SKM-1 treated with dmso at 0.1 percent for 144 hours (cell line): ENCODE measurements around the gene ADAMTS16.

ENCODE experiments used
- DNase-seq: peaks from one replicate; lab custom pipeline; 2025; ENCODE audit not compliant: unreplicated experiment; lab: John Stamatoyannopoulos, UW

ADAMTS16 gene

DNA sequence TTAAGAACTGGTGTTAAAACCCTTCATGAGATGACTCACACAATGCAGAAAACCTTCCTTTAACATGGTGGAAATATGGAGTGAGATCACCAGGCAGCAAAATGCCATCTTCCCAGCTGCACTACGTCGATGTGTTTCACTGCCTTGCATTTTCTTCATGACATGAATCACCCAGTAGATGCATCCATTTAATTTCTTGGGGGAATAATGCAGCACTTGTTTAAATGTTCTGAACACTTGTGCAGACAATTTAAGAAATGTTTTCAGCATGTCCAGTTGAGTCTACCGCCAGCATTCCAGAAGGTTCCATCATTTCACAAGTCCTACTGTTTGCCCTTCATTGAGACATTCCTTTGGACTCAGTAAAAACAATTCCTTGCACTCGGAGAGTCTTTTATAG lies 81.6 kb downstream of the ADAMTS16 start:
- no peak for DNase-seq

DNA sequence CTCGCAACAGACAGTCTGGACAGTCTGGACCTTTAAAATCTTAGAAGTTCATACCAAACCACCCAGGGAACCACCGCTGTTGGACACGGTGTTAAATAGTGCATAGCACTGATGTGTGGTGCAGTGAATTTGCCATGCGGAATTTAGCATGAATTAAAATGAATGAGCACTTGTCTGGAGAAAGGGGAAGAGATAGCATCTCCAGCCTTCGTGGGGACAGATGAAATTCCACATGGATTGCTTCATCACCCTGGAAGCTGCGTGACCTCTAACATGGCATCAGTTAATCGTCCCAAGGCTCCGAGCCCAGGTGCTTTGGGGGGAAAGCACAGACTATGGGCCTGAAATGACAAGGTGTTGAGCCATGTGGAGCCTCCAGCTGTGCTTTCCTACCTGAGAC lies 91.4 kb downstream of the ADAMTS16 start:
- DNase-seq, result no peak

DNA sequence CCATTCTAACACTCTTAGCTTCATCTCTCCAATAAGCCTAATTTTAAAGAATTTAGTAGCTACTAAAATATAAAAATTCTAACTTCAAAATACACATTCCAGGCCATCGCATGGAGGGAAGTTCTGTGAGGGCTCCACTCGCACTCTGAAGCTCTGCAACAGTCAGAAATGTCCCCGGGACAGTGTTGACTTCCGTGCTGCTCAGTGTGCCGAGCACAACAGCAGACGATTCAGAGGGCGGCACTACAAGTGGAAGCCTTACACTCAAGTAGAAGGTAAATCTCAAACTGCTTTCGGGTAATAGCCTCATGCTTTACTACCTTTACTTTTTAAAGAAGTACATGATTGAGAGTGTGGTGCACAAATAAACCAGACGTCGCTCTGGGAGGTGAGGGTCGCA lies 94.8 kb downstream of the ADAMTS16 start:
- DNase-seq, result no peak

DNA sequence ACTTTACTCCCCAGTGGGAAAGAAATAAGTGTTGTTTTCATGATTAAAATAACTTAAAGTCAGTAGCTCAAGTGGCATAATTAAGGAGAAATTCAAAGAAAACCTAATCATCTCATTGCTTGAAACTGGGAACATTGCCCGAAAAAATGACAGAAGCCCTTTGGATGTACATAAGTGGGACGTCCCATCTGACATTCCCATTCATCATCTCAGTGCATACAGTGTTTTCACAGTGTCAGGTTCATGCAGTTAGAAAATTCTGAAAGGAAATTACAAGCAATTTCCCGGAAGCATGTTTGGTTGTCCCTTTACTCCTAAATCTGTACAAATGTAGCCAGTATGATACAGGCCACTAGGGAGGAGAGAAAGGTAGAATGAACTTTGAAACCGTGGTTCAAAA lies 95.6 kb downstream of the ADAMTS16 start:
- no peak for DNase-seq

DNA sequence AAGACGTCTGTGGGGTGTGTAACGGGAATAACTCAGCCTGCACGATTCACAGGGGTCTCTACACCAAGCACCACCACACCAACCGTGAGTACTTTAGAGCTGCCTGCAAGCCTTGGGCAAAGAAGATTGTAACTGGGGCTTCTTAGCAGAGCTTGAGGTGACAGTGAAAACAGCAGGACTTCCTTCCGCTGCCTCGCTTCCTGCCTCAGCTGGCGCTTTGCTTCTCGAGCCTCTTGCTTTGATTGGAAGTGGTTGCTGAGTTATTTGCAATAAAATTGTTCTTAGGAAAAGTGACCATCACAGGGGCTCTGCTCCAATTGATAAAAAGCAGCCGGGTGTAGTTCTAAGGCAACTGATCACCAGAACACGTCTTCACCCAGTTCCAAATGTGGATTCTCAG lies 99.1 kb downstream of the ADAMTS16 start:
- no peak for DNase-seq

DNA sequence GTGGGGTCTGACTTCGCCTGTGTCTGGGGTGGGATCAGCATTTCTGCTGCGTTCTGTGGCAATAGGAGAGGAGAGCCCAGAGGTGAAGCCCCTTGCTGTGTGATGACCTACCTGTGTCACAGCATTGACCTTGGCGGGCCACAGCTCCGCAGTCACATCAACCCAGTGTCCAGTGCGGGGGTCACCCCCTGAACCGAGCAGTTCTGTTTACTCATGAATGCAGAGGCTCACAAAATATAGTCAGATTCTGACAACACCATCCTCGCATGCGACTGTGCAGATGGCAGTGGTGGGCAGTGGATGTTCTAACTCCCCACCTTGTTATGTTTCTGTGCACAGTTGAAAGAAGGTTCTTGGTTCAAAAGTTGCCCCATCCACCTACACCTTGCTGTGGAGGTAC lies 100.1 kb downstream of the ADAMTS16 start:
- DNase-seq, result no peak

DNA sequence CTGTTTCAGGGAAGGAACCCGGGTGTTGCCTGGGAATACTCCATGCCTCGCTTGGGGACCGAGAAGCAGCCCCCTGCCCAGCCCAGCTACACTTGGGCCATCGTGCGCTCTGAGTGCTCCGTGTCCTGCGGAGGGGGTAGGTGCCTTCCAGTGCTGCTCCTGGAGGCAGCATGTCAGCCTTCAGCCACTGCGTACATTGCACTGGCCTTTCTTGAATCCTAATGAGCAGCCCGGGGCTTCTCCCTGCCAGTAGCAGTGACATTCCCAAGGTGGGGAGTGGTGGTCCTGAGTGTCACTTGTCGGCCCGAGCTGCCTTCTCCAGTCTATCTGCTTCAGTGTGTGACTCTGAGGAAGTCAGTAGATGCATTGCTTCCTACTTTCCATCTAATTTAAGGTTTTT lies 101.9 kb downstream of the ADAMTS16 start:
- DNase-seq, result no peak

DNA sequence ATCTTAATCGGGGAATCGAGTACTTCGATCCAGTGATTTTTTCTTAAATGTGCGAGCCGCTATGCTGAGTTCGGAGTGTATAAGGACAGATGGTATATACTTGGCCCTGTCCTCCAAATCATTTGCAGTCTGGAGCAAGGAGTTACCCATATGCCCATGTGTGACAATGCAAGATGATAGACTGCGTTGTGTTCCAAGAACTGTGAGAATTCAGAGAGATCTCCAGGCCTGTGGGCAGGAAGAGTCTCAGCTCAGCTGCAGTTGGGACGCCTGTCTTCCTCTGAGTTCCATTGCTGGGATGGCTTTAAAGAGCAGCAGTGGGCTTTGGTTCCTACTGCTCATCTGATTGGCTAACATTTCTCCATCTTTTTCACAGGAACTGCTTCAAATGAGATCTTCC lies 106.6 kb downstream of the ADAMTS16 start:
- DNase-seq, result no peak

DNA sequence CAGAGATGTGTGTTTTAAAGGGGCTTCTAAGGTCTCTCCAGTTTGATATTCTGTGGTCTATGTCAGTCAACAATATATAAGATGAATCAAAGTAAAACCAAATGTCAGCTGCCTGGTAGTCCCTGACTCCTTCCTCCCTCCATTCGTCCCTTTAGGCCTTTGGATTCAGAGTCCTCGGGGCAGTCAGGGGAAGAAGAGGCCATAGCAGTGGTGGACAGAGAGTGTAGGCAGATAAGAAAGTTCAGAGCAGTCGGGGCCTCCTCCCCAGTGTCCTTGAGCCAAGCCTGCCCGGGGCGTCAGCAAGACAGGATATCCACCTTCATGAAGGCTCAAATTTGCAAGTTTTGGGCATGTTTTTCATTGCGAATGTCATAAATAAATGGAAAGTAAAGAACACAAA lies 110.6 kb downstream of the ADAMTS16 start:
- DNase-seq, result no peak

DNA sequence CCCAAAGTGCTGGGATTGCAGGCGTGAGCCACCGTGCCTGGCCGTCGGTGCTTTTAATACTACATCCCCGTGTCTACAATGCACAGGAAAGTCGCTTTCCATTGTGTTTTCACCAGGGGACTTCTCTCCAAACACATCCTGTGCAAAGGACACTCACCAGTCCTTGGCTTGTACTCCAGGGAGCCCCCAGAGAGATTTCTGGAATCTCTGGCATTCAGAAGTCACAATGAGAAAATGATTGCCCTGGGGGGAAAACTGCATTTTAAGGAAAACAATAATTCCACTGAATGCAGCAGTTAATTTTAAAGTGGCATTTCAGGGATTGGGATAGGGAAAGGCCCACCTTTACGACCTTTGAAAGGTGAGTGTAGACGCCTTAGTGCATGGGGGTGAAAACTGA lies 112.0 kb downstream of the ADAMTS16 start:
- DNase-seq, result no peak

DNA sequence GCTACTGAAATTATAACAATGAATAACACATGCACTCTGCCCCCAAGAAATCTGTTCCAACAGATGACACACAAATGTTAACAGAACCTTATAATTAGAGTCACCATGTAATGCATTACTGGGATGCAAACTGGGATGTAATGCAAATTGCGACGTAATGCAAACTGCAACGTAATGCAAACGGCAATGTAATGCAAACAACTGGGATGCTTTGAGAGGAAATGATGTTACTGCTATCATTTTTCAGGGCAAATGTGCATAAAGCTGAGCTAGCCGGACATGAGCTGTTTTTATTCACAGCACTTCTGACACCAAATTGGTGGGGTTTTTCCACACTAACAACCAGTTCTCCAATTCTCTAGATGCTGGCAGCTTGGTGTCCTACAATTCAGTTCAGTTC lies 117.2 kb downstream of the ADAMTS16 start:
- no peak for DNase-seq

DNA sequence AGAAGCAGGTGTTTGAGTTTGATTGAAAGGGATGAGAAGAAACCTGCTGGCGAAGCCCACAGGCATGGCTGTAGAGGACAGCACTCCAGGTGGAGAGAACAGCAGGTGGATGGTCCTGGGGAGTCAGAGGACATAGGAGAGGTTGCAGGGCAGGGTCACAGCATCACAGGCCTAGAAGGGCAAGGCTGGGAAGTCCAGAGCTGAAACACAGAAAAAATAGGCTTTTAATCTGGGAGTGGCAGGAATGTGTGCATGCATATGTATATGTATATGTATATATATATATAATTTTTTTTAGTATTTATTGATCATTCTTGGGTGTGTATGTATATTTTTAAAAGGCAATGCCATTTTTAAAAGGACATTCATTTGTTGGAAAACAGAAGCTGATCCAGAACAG lies 118.4 kb downstream of the ADAMTS16 start:
- no peak for DNase-seq

DNA sequence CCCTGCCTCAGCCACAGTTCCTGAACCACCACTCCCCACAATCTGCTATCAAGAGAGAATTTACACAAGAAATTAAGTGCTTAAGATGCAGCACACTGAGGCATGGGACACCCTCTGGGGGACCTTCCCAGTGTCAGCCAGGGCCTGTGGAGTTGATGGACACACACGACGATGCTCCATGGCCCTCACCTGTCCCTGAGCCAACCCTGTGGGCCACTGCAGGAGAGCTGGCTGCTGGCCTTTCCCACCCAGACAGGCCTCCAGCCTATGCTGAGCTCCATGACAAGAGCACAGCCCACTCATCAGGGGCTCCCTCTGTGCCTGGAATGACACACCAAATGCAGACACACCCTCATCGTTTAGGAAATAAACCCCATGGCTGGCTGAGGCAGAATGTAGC lies 124.6 kb downstream of the ADAMTS16 start:
- no peak for DNase-seq

DNA sequence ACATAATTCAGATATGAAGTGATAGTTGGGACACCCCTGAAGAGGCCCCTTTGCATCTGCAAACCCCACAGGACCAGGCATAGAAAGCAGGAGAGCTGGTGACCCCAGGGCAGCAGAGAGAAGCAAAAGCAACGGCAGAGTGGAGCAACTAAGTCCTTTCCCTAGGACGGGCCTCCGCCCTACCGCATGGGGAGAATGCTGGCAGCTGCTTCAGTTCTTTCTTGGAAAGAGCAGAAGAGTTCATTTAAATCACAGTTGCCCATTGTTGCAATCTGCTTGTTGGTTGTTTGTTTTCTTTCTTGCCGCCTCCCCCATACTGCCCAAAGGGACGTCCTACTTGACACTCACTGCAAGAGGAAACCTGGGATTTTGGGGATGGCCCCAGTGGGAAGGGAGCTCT lies 126.2 kb downstream of the ADAMTS16 start:
- no peak for DNase-seq

DNA sequence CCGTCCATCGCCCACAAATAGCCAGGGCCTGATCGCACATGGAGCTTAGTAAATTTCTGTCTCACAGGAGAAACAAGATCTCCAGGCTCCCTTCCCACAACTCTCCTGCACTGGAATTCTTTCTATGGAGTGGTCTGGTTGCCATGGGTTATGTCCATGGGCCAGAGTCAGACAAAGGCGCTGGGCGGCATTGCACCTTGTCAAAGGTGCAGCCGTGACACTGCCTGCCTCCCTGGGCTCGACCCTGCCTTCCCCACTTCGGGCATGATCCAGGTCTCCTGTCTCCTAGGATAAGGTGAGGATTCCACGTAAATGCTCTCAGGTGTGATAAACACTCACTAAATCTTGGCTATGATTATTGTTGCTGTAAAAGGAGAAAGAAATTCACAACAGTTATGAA lies 130.0 kb downstream of the ADAMTS16 start:
- DNase-seq, result no peak

DNA sequence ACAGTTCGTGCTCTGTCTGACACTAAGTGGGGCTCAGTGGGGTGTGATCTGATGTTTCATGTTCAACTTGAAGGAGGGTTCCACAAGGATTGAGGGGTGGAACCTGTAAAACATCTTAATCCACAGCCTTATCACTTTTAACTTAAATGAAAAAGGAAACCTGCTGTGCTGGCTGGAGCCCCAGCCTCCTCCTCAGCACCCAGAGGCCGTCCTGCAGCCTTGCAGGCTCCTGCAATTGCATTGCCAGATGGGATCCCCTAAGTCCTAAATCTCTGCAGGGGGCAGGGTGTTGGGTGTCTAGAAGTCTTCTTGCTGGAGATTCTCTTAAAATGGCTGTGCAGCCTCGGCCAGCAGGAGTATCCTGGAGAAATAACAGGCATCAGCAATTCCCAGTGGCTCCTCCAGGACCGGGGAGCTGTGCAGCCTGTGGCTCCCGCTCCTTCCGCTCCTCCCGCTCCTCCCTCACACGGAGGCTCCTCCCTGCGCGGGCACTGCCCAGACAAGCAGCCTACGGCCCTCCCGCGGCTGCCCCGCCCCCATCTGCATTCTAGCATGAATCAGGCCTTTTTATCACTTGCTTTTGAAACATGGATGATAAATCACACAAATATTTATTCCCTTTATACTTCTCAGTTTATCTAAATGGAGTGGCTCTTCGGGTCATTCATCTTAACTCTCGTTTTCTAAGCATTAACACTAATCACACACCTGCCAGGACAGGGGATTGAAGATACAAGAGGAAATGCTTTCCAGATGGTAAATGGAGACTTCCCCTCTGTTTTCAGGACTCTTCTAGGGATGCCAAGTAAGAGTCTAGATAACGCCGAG lies 131.0 kb downstream of the ADAMTS16 start:
- no peak for DNase-seq

DNA sequence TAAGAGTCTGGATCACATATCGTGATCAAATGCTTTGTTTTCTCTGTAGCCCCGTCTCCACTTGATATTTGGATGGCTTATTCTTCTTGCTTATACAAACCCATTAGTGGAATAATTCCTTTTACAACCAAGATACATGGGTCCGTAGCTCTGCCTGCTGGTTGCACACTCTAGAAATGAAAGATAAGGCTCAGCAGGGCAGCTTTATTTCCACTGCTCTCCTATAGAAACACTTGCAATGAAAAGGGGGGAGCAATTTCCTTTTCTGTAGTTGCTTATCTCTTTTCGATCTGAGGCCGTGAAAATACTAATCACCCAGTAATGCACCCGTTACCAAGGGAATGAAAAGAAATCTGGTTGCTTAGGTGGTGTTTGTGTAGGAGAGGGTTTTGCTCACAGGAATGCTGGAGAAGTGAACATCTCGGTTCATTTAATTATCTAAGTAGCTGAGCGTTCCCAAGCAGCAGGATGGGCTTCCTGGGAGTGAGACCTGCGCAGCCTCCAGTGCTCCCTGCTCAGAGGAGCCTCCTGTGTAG lies 131.7 kb downstream of the ADAMTS16 start:
- no peak for DNase-seq

DNA sequence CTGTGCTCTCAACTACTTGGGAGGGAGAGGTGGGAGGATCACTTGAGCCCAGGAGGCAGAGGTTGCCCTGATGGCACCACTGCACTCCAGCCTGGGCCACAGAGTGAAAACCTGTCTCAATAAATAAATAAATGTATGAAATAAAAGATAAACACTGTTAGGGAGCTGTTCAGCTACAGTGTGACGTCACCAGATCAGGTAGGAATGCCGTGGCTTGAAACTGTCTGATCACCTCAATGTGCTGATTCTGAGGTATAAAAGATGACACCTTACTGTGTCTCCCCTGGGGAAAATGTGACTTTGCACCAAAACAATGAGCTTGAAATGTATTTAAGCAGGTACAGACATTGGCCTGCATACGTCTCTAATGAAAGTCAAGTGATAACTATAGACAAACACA lies 133.3 kb downstream of the ADAMTS16 start:
- DNase-seq, result no peak

DNA sequence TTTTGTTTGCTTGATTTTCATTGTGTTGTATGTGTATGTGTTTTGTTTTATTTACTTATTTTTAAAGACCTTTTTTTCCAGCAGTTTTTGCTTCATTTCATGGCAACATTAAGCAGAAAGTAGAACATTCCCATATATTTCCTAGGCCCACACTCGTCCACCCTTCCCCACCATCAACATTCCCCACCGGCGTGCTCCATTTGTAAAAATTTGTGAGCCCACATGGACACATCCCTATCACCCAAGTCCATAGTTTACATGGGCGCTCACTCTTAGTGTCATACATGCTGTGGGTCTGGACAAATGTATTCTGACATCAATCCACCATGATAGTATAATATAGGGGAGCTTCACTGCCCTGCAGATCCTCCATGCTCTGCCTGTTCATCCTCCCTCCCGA lies 133.8 kb downstream of the ADAMTS16 start:
- DNase-seq, result no peak

DNA sequence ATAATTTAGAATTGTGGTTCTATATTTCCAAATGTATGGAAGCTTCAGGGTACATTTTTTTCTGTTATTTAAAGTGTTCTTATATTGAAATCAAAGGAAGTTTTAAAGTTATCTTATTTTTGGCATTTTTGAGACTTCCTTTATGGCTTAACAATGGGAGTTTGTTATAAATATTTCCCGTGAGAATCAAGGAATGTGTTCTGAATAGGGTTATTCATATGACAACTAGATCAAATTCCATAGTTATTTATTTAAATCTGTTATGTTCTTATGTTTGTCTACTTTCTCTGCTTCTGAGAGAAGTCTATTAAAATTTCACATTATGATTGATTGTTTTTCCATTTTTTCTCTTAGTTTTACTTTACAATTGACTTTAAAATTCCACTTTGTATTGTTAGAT lies 135.1 kb downstream of the ADAMTS16 start:
- DNase-seq, result no peak

DNA sequence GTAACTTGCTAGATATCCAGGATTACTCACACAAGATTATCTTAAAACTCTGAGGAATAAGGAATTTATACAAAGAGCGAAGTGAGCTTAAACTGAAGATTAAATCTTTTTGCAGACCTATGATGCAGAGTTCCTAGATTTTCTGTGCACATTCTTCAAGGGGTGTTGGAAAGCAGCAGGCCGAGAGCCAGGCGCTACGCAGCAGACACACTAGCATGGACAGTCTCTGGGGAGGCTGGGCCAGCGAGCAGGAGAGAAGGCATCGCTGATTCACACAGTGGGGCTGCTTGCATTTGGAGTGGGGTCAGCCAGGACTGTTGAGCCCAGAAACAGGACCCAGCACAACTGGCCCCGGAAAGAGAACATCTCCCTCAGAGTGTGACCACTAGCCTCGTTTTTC lies 136.3 kb downstream of the ADAMTS16 start:
- no peak for DNase-seq

DNA sequence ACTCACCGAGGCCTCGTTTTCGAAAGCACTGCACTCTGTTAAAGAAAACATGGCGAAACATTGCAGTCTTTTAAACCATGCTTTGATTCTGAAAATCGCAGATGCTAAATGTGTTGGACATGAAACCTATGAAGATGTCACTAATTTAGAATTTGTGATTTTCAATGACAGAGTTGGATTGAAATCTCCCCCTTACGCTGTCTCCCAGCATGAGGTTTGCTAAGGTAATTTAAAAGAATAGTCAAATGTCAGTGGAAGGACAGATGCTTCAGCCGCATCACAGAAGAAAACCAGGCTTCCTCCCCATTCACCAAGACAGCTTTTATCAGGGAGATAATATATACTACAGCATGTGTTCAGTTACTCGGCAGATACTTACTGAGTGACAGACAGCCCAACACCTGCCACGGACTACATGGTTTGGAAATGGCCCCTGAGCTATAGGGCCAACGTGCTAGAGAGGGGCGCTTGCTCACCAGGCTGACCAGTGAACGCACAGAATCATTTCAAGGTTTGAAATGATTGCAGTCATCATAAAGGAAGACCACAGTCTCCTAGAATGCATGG lies 136.9 kb downstream of the ADAMTS16 start:
- DNase-seq, result no peak
